WTC11 (cell line): Measurements from ENCODE around the gene JAGN1.

Experiments
- CREM ChIP-seq: sonication (generic); formaldehyde crosslinking; IDR thresholded peaks from 2 replicates; pipeline ENCODE4 v1.8.1; 2022; ENCODE audit warnings: mild to moderate bottlenecking, missing genetic modification reagents, moderate library complexity
- GABPB1 ChIP-seq: sonication (generic); formaldehyde crosslinking; IDR thresholded peaks from 2 replicates; pipeline ENCODE4 v1.8.1; 2023; ENCODE audit warnings: mild to moderate bottlenecking, missing genetic modification reagents
- SMAD3 ChIP-seq: sonication (generic); formaldehyde crosslinking; IDR thresholded peaks from 2 replicates; pipeline ENCODE4 v1.8.0; 2022; ENCODE audit warnings: missing genetic modification reagents, mild to moderate bottlenecking, borderline replicate concordance
- SP1 ChIP-seq: sonication (generic); formaldehyde crosslinking; conservative IDR thresholded peaks from 2 replicates; pipeline ENCODE4 v1.8.1; 2022; ENCODE audit warnings: missing genetic modification reagents
- ZNF423 ChIP-seq: fragments of 250-450 bp; sonication (Bioruptor Pico); IDR thresholded peaks from 2 replicates; pipeline ENCODE4 v2.1.2; 2022; ENCODE audit warnings: mild to moderate bottlenecking, moderate library complexity
- TF ChIP-seq, protein P1 (sequence below): fragments of 200-600 bp; IDR thresholded peaks from 2 replicates; pipeline ENCODE4 v1.8.0; 2022; ENCODE audit warnings: antibody characterized with exemption
- TF ChIP-seq, protein P2 (sequence below): sonication (generic); formaldehyde crosslinking; IDR thresholded peaks from 2 replicates; pipeline ENCODE4 v1.8.1; 2023; ENCODE audit warnings: mild to moderate bottlenecking, moderate library complexity, missing genetic modification reagents
- TF ChIP-seq, protein P3 (sequence below): sonication (generic); formaldehyde crosslinking; IDR thresholded peaks from 2 replicates; pipeline ENCODE4 v1.8.0; 2023; ENCODE audit warnings: missing genetic modification reagents
- TF ChIP-seq, protein P4 (sequence below): sonication (generic); formaldehyde crosslinking; IDR thresholded peaks from 2 replicates; pipeline ENCODE4 v1.8.0; 2022; ENCODE audit warnings: mild to moderate bottlenecking, missing genetic modification reagents
- TF ChIP-seq, protein P5 (sequence below): sonication (generic); formaldehyde crosslinking; IDR thresholded peaks from 2 replicates; pipeline ENCODE4 v1.8.1; 2023; ENCODE audit warnings: mild to moderate bottlenecking, missing genetic modification reagents, moderate library complexity

DNA sequence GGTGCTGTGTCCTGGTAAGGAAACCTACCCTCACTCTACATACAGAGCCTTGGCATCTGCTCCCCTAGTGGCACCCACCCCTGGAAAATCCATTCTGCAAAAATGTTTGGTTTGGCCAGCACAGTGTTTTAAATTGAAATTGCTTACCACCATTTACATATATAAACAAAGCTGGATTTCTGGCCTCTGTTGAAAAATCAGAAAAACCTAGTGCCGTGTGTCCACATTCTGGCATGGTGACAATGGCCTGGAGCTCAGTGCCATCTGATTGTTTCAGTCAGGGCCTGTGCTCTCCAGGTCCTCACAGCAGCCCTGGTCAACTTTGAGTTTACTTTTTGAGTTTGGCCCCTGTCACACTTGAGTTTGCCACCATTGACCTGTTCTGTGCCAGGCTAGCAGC, 23.6 kb downstream of the JAGN1 start:
- TF ChIP-seq, protein P1, sequence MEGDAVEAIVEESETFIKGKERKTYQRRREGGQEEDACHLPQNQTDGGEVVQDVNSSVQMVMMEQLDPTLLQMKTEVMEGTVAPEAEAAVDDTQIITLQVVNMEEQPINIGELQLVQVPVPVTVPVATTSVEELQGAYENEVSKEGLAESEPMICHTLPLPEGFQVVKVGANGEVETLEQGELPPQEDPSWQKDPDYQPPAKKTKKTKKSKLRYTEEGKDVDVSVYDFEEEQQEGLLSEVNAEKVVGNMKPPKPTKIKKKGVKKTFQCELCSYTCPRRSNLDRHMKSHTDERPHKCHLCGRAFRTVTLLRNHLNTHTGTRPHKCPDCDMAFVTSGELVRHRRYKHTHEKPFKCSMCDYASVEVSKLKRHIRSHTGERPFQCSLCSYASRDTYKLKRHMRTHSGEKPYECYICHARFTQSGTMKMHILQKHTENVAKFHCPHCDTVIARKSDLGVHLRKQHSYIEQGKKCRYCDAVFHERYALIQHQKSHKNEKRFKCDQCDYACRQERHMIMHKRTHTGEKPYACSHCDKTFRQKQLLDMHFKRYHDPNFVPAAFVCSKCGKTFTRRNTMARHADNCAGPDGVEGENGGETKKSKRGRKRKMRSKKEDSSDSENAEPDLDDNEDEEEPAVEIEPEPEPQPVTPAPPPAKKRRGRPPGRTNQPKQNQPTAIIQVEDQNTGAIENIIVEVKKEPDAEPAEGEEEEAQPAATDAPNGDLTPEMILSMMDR: no peak
- TF ChIP-seq, protein P2, sequence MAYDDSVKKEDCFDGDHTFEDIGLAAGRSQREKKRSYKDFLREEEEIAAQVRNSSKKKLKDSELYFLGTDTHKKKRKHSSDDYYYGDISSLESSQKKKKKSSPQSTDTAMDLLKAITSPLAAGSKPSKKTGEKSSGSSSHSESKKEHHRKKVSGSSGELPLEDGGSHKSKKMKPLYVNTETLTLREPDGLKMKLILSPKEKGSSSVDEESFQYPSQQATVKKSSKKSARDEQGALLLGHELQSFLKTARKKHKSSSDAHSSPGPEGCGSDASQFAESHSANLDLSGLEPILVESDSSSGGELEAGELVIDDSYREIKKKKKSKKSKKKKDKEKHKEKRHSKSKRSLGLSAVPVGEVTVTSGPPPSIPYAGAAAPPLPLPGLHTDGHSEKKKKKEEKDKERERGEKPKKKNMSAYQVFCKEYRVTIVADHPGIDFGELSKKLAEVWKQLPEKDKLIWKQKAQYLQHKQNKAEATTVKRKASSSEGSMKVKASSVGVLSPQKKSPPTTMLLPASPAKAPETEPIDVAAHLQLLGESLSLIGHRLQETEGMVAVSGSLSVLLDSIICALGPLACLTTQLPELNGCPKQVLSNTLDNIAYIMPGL: no peak
- TF ChIP-seq, protein P3, sequence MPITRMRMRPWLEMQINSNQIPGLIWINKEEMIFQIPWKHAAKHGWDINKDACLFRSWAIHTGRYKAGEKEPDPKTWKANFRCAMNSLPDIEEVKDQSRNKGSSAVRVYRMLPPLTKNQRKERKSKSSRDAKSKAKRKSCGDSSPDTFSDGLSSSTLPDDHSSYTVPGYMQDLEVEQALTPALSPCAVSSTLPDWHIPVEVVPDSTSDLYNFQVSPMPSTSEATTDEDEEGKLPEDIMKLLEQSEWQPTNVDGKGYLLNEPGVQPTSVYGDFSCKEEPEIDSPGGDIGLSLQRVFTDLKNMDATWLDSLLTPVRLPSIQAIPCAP (CRISPR knock-in tag): no peak
- TF ChIP-seq, protein P4, sequence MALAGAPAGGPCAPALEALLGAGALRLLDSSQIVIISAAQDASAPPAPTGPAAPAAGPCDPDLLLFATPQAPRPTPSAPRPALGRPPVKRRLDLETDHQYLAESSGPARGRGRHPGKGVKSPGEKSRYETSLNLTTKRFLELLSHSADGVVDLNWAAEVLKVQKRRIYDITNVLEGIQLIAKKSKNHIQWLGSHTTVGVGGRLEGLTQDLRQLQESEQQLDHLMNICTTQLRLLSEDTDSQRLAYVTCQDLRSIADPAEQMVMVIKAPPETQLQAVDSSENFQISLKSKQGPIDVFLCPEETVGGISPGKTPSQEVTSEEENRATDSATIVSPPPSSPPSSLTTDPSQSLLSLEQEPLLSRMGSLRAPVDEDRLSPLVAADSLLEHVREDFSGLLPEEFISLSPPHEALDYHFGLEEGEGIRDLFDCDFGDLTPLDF (CRISPR knock-in tag): no peak
- TF ChIP-seq SP1 (CRISPR knock-in tag): no peak
- TF ChIP-seq SMAD3 (CRISPR knock-in tag): no peak
- TF ChIP-seq, protein P5, sequence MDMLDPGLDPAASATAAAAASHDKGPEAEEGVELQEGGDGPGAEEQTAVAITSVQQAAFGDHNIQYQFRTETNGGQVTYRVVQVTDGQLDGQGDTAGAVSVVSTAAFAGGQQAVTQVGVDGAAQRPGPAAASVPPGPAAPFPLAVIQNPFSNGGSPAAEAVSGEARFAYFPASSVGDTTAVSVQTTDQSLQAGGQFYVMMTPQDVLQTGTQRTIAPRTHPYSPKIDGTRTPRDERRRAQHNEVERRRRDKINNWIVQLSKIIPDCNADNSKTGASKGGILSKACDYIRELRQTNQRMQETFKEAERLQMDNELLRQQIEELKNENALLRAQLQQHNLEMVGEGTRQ: no peak
- no peak for TF ChIP-seq GABPB1
- TF ChIP-seq CREM: no peak
- TF ChIP-seq ZNF423 (CRISPR knock-in tag): no peak
